Tibial nerve (tissue), 4 donors: Measurements from ENCODE around the gene IGFBP1.

Source experiments
- EP300 ChIP-seq, 2 donors: sonication (generic); formaldehyde crosslinking; IDR thresholded peaks; one replicate each; pipeline ENCODE4 v1.6.1; 2017; ENCODE audit warnings: antibody characterized with exemption in 2 of 2, mild to moderate bottlenecking in 1 of 2
- TF ChIP-seq, protein P1 (sequence below), 5 experiments: fragments of 200-600 bp in 3 of 5; fragments of 450-650 bp in 2 of 5; sonication (generic) in 3 of 5; IDR thresholded peaks; one replicate each; pipeline ENCODE4 v1.5.1; 2016 to 2019; ENCODE audit warnings: antibody characterized with exemption in 5 of 5, mild to moderate bottlenecking in 3 of 5, moderate library complexity in 2 of 5

- TF ChIP-seq, protein P1, sequence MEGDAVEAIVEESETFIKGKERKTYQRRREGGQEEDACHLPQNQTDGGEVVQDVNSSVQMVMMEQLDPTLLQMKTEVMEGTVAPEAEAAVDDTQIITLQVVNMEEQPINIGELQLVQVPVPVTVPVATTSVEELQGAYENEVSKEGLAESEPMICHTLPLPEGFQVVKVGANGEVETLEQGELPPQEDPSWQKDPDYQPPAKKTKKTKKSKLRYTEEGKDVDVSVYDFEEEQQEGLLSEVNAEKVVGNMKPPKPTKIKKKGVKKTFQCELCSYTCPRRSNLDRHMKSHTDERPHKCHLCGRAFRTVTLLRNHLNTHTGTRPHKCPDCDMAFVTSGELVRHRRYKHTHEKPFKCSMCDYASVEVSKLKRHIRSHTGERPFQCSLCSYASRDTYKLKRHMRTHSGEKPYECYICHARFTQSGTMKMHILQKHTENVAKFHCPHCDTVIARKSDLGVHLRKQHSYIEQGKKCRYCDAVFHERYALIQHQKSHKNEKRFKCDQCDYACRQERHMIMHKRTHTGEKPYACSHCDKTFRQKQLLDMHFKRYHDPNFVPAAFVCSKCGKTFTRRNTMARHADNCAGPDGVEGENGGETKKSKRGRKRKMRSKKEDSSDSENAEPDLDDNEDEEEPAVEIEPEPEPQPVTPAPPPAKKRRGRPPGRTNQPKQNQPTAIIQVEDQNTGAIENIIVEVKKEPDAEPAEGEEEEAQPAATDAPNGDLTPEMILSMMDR (IDR thresholded peaks at IDR 0.05): no peak
- no peak for TF ChIP-seq EP300 (IDR thresholded peaks at IDR 0.05)
Observed at GRCh38 chr7:45893996-45894664, 5.8 kb downstream of the IGFBP1 start.
